ENCODE results near the gene POLL.

Gene POLL

GRCh38 chr10:101567165-101568006 lies 20.7 kb downstream of the POLL start:
- H3K9ac ChIP-seq: no peak overlapping the region
- no peak overlapping the region for H3K27ac ChIP-seq
- no peaks in the 10 kb centered on the region for H3K36me3 ChIP-seq
- no peaks in the 10 kb centered on the region for H4K20me1 ChIP-seq
- H3K27me3 ChIP-seq: peaks cover 44% of the 10 kb centered on the region
- peaks cover 37% of the 10 kb centered on the region for H3K4me1 ChIP-seq
- TF ChIP-seq Cebpa-rat (IDR thresholded peaks at IDR 0.05): no peak
- H3K4me2 ChIP-seq: peak overlapping the region; percentile 64
- H3K4me3 ChIP-seq: no peak overlapping the region
- no peaks in the 10 kb centered on the region for H3K9me3 ChIP-seq

DNA sequence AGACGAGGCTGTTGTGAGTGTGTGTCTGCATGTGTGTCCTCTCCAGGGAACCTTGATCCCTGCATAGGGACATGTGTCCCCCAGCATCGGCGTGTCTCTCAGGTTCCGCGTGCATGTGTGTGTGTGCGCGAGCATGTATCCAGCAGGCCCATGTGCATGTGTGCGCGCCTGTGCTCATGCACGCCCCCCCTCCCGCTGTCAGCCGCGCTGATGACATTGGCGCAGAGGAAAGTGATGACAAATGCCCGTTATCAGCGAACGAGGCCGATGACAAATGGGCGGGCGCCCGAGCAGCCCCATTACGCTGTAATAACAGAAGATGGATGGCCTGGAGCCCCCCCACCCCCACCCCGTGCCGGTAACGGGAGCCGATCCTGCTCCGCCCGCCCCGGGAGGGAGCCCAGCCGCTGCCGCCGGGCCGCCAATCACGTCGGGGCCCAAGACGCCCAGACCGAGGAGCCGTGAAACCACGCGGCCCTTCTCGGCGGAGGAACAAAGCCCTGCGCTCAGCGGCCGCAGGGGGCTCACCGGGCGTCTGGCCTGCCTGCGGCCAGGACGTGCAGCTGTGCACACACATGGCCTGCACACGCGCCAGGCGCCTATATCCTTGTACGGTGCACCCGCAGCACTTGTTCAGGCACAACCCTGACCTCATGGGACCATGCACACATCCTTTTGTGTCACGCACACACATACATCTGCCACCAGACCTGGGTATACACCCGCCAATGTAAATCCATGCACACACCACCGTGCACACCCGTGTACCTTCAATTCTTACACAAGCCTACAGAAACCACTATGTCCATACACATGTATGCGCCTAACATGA lies 21.5 kb downstream of the POLL start:
- no peak overlapping the region for H3K4me3 ChIP-seq
- peak overlapping the region; percentile 64 for H3K4me2 ChIP-seq

GRCh38 chr10:101565936-101566332 lies 22.1 kb downstream of the POLL start:
- no peak overlapping the region for H3K27ac ChIP-seq
- TF ChIP-seq Cebpa-rat (IDR thresholded peaks at IDR 0.05): no peak
- no peaks in the 10 kb centered on the region for H3K36me3 ChIP-seq
- H4K20me1 ChIP-seq: no peaks in the 10 kb centered on the region
- no peaks in the 10 kb centered on the region for H3K9me3 ChIP-seq
- peaks cover 44% of the 10 kb centered on the region for H3K27me3 ChIP-seq
- peak overlapping the region; percentile 64 for H3K4me2 ChIP-seq
- H3K4me1 ChIP-seq: peaks cover 40% of the 10 kb centered on the region
- H3K4me3 ChIP-seq: no peak overlapping the region
- no peak overlapping the region for H3K9ac ChIP-seq

More for the DNA sequence above, 21.5 kb downstream of the POLL start:
- Histone ChIP-seq H4K20me1 (no peaks in the 10 kb centered on the region), H3K27me3 (peaks cover 44% of the 10 kb centered on the region), H3K4me1 (peaks cover 38% of the 10 kb centered on the region), H3K9ac (no peak overlapping the region), H3K36me3 (no peaks in the 10 kb centered on the region), H3K27ac (no peak overlapping the region), H3K9me3 (no peaks in the 10 kb centered on the region)
- no peak for TF ChIP-seq Cebpa-rat (IDR thresholded peaks at IDR 0.05)

GRCh38 chr10:101565370-101565900 lies 22.6 kb downstream of the POLL start:
- Histone ChIP-seq H3K4me2 (no peak overlapping the region), H3K27me3 (peaks cover 44% of the 10 kb centered on the region), H3K9ac (no peak overlapping the region), H3K4me1 (peaks cover 40% of the 10 kb centered on the region), H3K27ac (no peak overlapping the region), H3K9me3 (no peaks in the 10 kb centered on the region), H3K4me3 (no peak overlapping the region), H3K36me3 (no peaks in the 10 kb centered on the region), H4K20me1 (no peaks in the 10 kb centered on the region)
- no peak for TF ChIP-seq Cebpa-rat (IDR thresholded peaks at IDR 0.05)

DNA sequence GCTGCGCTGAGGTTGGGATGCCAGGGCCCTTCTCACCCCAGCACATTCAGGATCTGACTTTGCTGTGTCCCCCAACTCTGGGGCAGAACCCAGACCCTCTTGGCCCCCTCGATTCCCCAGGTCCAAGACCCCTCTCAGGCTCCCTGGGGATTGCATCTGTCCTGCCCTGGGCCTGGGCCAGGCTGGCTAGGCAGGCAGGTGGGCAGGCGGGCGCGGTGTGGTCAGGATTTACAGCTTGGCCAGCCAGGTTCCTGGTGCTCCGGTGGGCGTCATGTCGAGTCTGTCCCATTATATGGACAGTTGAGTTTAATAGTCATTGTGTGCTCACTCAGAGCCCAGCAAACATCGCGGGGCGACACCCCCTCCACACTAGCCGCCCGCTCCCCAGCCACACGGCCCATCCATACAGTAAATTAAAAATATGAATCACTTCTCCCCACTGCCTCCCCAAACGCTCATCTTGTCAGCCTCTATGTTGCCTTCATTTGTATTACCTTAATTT lies 23.5 kb downstream of the POLL start:
- no peaks in the 10 kb centered on the region for H4K20me1 ChIP-seq
- H3K4me3 ChIP-seq: no peak overlapping the region
- H3K9me3 ChIP-seq: no peaks in the 10 kb centered on the region
- no peak overlapping the region for H3K9ac ChIP-seq
- no peak overlapping the region for H3K27ac ChIP-seq
- no peaks in the 10 kb centered on the region for H3K36me3 ChIP-seq
- peaks cover 40% of the 10 kb centered on the region for H3K27me3 ChIP-seq
- peaks cover 39% of the 10 kb centered on the region for H3K4me1 ChIP-seq
- no peak for TF ChIP-seq Cebpa-rat (IDR thresholded peaks at IDR 0.05)
- H3K4me2 ChIP-seq: no peak overlapping the region

GRCh38 chr10:101563497-101564040 lies 24.5 kb downstream of the POLL start:
- Histone ChIP-seq H3K4me2 (no peak overlapping the region), H4K20me1 (no peaks in the 10 kb centered on the region), H3K27me3 (peaks cover 31% of the 10 kb centered on the region), H3K36me3 (no peaks in the 10 kb centered on the region), H3K9ac (no peak overlapping the region), H3K4me3 (no peak overlapping the region), H3K4me1 (peaks cover 36% of the 10 kb centered on the region), H3K9me3 (no peaks in the 10 kb centered on the region), H3K27ac (no peak overlapping the region)
- no peak for TF ChIP-seq Cebpa-rat (IDR thresholded peaks at IDR 0.05)

GRCh38 chr10:101563007-101563406 lies 25.1 kb downstream of the POLL start:
- Histone ChIP-seq H3K4me3 (no peak overlapping the region), H3K27me3 (peaks cover 26% of the 10 kb centered on the region), H4K20me1 (no peaks in the 10 kb centered on the region), H3K9me3 (no peaks in the 10 kb centered on the region), H3K27ac (no peak overlapping the region), H3K36me3 (no peaks in the 10 kb centered on the region), H3K4me1 (peaks cover 42% of the 10 kb centered on the region), H3K4me2 (no peak overlapping the region), H3K9ac (no peak overlapping the region)
- no peak for TF ChIP-seq Cebpa-rat (IDR thresholded peaks at IDR 0.05)

DNA sequence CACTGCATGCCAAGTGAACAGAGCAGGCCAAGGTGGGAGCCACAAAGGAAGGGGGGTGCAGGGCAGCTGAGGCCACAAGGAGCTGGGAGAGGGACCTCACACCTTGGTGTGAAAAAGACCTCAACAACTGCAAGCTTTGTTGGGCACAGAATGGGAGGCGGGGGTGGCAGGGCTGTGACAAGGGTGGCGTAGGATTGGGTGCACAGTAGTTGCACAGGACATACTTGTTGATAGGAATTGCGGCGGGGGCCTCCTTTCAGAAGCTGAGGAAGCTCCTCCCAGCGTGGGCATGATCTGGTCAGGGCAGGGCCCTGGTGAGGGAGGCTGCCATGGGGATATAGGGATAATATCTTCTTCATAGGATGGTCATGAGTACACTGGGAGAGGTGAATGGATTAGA lies 25.8 kb downstream of the POLL start:
- H3K4me3 ChIP-seq: no peak overlapping the region
- no peak overlapping the region for H3K9ac ChIP-seq
- peaks cover 18% of the 10 kb centered on the region for H3K27me3 ChIP-seq
- H3K27ac ChIP-seq: no peak overlapping the region
- H3K9me3 ChIP-seq: no peaks in the 10 kb centered on the region
- H3K4me1 ChIP-seq: peaks cover 35% of the 10 kb centered on the region
- no peak for TF ChIP-seq Cebpa-rat (IDR thresholded peaks at IDR 0.05)
- H3K36me3 ChIP-seq: no peaks in the 10 kb centered on the region
- H3K4me2 ChIP-seq: no peak overlapping the region
- H4K20me1 ChIP-seq: no peaks in the 10 kb centered on the region

DNA sequence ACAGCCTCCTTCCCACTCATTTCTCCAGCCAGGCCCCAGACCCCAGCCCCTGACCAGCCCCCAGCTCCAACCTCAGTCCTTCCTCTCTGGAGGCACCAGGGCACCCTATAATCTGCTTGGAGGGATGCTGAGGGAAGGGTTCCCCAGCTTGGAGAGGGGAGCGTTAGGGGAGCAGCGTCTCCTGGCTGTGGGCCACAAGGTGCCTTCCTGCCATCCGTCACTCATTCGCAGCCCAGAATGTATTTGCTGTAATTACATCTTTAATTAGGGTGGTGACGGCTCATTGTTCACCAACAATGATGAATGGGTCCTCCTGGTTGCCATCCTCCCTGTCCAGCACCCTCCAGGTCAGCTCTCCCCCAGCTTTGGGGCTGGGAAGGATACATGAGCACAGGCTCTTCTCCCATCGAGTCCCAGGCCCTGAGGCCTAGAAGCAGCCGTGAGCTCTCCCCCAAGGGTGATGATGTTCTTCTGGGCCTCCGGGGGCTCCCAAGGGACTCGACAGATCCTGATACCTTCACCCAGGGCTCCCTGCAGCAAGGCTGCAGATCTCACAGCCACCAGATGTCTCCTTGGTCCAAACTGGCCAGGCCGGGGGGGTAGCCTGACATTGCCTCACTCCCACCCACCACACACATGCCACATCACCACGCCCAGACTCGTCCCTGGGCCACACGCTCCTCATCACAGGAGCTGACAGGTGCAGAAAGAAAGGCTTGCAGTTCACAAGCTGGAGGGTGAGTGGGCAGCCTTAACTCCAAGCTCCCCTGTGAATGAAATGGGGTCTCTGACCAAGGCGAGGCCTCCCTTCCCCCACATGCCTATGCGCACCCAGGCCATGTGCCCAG lies 26.8 kb downstream of the POLL start:
- H3K9me3 ChIP-seq: no peaks in the 10 kb centered on the region
- H3K27me3 ChIP-seq: peaks cover 8% of the 10 kb centered on the region
- H3K36me3 ChIP-seq: no peaks in the 10 kb centered on the region
- TF ChIP-seq Cebpa-rat (IDR thresholded peaks at IDR 0.05): no peak
- H4K20me1 ChIP-seq: no peaks in the 10 kb centered on the region
- H3K4me3 ChIP-seq: no peak overlapping the region
- H3K4me1 ChIP-seq: peaks cover 33% of the 10 kb centered on the region
- H3K4me2 ChIP-seq: peak overlapping the region; percentile 20; the same call in 1 of the 2 replicates
- H3K9ac ChIP-seq: no peak overlapping the region
- 0 out of 2 replicates have a peak overlapping the region, but pooled peaks have one; percentile 27 for H3K27ac ChIP-seq
